GM12874 (cell line): Measurements from ENCODE around the gene ZNF557.

Source experiments
- TF ChIP-seq, protein P1 (sequence below): IDR thresholded peaks from 2 replicates; pipeline ENCODE4 v1.5.1; 2011; ENCODE audit warnings: low read depth, mild to moderate bottlenecking, control low read depth, low read length, moderate library complexity; ENCODE audit not compliant: insufficient read depth

Gene ZNF557

DNA sequence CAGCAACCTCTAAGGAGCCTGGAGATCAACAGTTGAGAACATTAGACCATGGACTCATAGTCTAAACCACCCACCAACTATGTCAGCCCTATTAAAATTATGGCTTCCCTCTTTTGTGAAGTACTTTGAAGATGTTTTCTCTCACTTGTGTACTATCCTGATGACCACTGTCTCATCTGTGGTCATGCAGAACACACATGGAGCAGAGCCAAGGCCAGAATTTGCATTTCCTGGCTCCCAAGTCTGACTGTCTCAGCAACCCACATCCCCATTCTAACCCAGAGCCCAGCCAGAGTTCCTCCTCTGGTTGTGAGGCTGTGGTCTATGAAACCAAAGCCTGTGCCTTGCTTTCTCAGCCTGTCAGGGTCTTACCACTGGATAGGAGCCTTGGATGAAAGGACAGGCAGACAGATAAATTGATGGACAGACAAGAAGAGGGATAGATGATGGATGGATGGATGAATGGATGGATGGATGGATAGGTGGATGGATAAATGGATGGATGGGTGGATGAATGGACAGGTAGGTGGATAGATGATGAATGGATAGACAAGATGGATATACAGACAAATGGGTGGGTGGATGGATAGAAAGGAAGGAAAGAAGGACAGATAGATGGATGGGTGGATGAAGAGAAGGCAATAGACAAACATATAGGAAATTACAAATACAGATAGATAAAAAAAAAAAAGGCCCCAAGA, 35.4 kb downstream of the ZNF557 start:
- TF ChIP-seq, protein P1, sequence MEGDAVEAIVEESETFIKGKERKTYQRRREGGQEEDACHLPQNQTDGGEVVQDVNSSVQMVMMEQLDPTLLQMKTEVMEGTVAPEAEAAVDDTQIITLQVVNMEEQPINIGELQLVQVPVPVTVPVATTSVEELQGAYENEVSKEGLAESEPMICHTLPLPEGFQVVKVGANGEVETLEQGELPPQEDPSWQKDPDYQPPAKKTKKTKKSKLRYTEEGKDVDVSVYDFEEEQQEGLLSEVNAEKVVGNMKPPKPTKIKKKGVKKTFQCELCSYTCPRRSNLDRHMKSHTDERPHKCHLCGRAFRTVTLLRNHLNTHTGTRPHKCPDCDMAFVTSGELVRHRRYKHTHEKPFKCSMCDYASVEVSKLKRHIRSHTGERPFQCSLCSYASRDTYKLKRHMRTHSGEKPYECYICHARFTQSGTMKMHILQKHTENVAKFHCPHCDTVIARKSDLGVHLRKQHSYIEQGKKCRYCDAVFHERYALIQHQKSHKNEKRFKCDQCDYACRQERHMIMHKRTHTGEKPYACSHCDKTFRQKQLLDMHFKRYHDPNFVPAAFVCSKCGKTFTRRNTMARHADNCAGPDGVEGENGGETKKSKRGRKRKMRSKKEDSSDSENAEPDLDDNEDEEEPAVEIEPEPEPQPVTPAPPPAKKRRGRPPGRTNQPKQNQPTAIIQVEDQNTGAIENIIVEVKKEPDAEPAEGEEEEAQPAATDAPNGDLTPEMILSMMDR = no peak

DNA sequence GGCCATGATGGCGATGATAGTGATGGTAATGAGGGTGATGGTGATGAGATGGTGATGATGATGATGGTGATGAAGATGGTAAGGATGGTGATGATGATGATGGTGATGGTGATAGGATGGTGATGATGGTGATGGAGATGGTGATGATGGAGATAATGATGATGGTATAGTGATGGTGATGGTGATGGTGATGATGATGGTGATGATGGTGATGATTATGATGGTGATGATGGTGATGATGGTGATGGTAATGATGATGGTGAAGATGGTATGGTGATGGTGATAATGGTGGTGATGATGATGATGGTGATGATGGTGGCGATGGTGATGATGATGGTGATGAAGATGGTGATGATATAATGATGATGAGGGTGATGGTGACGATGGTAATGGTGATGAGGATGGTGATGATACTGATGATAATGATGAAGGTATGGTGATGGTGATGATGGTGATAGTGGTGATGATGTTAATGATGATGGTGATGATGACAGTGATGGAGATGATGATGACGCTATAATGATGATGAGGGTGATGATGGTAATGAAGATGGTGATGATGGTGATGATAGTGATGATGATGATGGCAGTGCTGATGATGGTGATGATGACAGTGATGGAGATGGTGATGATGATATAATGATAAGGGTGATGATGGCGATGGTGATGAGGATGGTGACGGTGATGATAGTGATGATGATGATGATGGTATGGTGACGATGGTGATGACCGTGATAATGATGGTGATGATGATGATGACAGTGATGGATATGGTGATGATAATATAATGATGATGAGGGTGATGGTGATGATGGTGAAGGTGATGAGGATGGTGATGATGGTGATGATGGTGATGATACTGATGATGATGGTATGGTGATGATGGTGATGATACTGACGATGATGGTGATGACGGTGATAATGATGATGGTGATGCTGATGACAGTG, 37.5 kb downstream of the ZNF557 start:
- TF ChIP-seq, protein P1 = no peak

DNA sequence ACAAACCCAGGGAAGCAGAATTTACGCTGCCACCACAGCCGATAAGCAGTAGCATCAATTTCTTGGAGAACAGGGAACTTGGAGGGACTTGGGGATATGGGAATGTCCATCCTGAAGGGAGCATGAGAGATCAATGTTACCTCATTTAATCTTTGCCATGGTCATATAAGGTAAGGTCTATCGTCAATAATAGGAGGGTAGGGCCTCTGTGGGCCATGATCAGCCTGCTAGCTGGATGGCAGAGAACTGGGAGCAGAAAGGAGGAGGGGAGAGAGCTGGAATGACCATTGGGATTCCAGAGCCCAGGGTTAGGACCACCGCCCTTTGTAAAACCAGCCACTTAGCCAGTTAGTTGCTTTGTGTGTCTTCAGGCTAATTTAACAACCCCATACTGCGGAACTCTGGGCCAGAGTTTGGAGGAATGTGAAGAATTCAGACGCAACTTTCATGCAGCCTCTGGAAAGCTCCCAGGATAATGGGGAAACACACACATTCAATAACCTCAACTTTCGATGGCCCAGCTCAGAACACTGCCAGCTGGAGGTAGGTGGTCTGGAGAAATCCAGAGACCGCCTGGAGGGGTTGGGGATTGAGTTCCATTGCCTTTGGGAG, 40.3 kb downstream of the ZNF557 start:
- TF ChIP-seq, protein P1 = no peak

DNA sequence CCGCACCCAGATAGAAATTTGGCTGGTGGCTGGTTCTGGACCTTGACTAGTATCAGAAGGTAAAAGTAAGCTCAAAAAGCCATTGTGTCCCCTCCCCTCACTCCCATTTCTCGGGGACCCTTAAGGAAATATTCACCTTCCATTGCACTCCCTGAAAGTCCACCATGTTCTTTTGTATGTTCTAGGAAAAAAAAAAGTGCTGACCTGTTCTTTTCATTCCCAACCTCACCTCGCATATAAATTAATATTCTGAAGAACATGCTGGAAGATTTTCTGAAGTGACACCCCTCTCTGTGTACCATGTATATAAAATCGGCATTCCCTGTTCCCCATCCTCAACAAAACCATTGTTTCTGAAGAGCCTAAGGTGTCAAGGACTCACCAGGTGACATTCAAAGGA, 43.2 kb downstream of the ZNF557 start:
- TF ChIP-seq, protein P1 = no peak

DNA sequence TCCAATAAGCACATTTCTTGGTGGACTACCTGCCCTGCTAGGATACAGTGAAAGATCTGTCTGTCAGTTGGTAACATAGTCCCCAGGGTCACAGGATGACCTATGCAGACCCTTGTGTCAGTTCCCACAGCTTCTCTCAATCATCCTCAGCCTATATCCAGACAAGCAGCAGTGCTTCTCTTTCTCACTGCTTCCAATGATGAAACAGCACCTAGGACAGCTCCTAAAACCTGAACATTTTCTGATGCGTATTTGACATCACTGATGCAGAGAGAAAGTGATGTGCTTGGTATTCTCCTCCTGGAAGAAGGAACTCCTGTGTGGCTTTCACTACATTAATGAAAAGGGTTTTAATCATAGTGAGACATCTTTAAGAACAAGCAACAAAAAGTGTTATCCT, 43.7 kb downstream of the ZNF557 start:
- TF ChIP-seq, protein P1 = no peak

DNA sequence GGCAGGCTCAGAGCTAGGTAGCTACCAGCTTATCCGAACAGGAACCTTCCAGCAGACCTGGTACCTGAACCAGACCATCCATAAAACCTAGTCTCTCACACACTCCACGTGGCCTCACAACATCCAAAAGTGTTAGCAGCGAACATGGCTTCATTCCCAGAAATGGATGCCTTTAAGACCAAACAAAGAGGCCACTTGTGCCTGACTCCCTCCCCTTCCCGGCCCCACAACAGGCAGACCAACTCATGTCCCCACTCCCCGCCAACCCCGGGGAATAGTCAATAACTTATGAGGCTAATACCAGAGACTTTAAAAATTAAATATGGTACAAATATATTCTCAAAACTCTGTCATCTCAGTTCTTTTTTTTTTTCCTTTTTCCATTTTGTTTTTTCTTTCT, 46.2 kb downstream of the ZNF557 start:
- TF ChIP-seq, protein P1 = no peak

DNA sequence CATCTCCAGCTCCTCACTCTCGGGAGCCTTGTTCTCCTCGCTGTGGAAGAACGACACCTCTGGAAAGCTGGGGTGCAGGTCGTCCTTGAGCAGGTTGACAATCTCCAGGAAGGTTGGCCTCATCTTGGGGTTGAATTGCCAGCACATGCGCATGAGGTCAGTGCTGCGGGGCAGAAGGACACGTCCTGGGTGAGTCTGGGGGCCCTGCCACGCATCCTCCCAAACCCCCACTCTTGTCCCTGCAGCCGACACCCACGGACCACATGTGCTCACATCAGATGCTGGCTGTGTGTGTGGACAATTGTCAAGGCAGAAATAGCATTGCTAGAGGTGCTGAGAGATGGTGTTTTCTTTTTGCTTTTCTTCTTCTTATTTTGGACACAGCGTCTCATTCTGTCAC, 47.7 kb downstream of the ZNF557 start:
- TF ChIP-seq, protein P1 = no peak
